ENCODE data around the gene CHI3L1. TPM values are rescaled to one million over a fixed set of nuclear protein-coding genes. Genes with fewer than 3 reads are reported as not detected.

CHI3L1 gene
- total and polyA plus RNA-seq, 10 of the 15 experiments (the other 5 are each of a cell fraction or from before 2014, with no cell fraction given), result 0.10 to 1.7 (median 0.39) TPM

- TF ChIP-seq FOS (IDR thresholded peaks at IDR 0.05; ENCODE audit: borderline replicate concordance, extremely low read depth, insufficient read length) (no peak), ASH2L (IDR thresholded peaks at IDR 0.05; ENCODE audit: borderline replicate concordance, low read depth) (no peak), CHD2 (IDR thresholded peaks at IDR 0.05; ENCODE audit: borderline replicate concordance, low read depth, low read length) (no peak), RB1 (IDR thresholded peaks at IDR 0.05; ENCODE audit: borderline replicate concordance) (peak; percentile 92; the same call in 1 of the 2 replicates), BCL3 (IDR thresholded peaks at IDR 0.05; ENCODE audit: borderline replicate concordance, insufficient read depth, low read depth, low read length, poor library complexity, severe bottlenecking) (peak; percentile 50), MEF2A (IDR thresholded peaks at IDR 0.05; ENCODE audit: insufficient read depth, low read depth, low read length) (no peak), SMARCA5 (IDR thresholded peaks at IDR 0.05) (no peak), CEBPB (IDR thresholded peaks at IDR 0.05; ENCODE audit: borderline replicate concordance in 1 of 2, low read depth in 2 of 2, low read length in 2 of 2) (no peak), EZH2 (IDR thresholded peaks at IDR 0.05; ENCODE audit: borderline replicate concordance, control insufficient read depth, low read depth, low read length) (no peak), USF1 (IDR thresholded peaks at IDR 0.05; ENCODE audit: borderline replicate concordance, extremely low read length, insufficient read depth, low read depth, low read length) (no peak), ZNF384 (IDR thresholded peaks at IDR 0.05; ENCODE audit: borderline replicate concordance, low read depth, low read length) (no peak), TAF1 (IDR thresholded peaks at IDR 0.05; ENCODE audit: borderline replicate concordance, low read depth, low read length) (no peak), NKRF (conservative IDR thresholded peaks at IDR 0.05) (no peak), PKNOX1 (IDR thresholded peaks at IDR 0.05) (peak; percentile 32; the same call in 1 of the 2 replicates), NR2F1 (conservative IDR thresholded peaks at IDR 0.05) (0 out of 2 replicates have a peak, but pooled peaks have one; percentile 27), HDAC6 (IDR thresholded peaks at IDR 0.05; ENCODE audit: unreplicated experiment) (no peak), BRCA1 (IDR thresholded peaks at IDR 0.05; ENCODE audit: low read depth, low read length) (no peak)
- TF ChIP-seq, protein P1, sequence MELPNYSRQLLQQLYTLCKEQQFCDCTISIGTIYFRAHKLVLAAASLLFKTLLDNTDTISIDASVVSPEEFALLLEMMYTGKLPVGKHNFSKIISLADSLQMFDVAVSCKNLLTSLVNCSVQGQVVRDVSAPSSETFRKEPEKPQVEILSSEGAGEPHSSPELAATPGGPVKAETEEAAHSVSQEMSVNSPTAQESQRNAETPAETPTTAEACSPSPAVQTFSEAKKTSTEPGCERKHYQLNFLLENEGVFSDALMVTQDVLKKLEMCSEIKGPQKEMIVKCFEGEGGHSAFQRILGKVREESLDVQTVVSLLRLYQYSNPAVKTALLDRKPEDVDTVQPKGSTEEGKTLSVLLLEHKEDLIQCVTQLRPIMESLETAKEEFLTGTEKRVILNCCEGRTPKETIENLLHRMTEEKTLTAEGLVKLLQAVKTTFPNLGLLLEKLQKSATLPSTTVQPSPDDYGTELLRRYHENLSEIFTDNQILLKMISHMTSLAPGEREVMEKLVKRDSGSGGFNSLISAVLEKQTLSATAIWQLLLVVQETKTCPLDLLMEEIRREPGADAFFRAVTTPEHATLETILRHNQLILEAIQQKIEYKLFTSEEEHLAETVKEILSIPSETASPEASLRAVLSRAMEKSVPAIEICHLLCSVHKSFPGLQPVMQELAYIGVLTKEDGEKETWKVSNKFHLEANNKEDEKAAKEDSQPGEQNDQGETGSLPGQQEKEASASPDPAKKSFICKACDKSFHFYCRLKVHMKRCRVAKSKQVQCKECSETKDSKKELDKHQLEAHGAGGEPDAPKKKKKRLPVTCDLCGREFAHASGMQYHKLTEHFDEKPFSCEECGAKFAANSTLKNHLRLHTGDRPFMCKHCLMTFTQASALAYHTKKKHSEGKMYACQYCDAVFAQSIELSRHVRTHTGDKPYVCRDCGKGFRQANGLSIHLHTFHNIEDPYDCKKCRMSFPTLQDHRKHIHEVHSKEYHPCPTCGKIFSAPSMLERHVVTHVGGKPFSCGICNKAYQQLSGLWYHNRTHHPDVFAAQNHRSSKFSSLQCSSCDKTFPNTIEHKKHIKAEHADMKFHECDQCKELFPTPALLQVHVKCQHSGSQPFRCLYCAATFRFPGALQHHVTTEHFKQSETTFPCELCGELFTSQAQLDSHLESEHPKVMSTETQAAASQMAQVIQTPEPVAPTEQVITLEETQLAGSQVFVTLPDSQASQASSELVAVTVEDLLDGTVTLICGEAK (IDR thresholded peaks at IDR 0.05; ENCODE audit: borderline replicate concordance), result no peak
- TF ChIP-seq, protein P2, sequence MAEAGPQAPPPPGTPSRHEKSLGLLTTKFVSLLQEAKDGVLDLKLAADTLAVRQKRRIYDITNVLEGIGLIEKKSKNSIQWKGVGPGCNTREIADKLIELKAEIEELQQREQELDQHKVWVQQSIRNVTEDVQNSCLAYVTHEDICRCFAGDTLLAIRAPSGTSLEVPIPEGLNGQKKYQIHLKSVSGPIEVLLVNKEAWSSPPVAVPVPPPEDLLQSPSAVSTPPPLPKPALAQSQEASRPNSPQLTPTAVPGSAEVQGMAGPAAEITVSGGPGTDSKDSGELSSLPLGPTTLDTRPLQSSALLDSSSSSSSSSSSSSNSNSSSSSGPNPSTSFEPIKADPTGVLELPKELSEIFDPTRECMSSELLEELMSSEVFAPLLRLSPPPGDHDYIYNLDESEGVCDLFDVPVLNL (IDR thresholded peaks at IDR 0.05; ENCODE audit: low read depth, low read length), result no peak
Measured at GRCh38 chr1:203173566-203173965, 12.9 kb downstream of the CHI3L1 start (continued).

Data from GM12878 (cell line).